Measurements from ENCODE around the gene ICAM1.

The ICAM1 gene

GRCh38 chr19:10243606-10244005 is 27.3 kb upstream of the ICAM1 start:
- DNase-seq = no peak

DNA sequence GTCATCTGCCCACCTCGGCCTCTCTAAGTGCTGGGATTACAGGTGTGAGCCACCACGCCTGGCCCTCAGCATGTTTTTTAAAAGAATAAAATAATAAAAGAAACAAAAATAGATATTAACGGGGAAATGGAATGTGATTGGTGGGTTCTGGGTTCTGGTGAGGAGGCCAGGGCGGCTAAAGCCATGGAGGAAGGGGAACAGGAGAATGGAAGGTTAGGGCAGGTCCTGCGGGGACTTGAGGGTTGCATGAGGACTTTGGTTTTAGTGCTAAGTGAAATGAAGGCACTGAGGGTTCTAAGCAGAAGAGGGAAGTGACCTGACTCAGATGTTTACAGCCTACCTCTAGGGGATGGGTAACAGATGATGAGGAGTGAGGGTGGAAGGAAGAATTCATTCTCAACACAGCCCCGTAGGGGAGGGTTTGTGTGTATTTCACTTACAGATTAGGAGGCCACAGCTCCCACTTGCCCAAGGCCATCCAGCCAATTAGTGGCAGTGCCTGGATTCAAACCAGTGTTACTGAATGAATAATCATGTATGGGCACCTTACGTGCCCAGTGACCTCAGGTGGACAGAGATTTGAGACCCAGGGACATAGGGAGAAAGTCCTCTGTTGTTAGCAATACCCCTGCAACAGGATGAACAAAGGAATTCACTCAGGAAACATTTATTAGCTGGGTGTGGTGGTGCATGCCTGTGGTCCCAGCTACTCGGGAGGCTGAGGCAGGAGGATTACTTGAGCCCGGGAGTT is 25.6 kb upstream of the ICAM1 start:
- DNase-seq = no peak

GRCh38 chr19:10246511-10246910 is 24.4 kb upstream of the ICAM1 start:
- DNase-seq = no peak

GRCh38 chr19:10251792-10252694 is 18.9 kb upstream of the ICAM1 start, which contains the start of gene MRPL4:
Gene MRPL4, plus strand, starts transcription at chr19:10252214. Its CDS starts 40 bp downstream, at chr19:10252254.
- DNase-seq = peak; percentile 96

- DNase-seq = no peak
These were observed 18.2 kb upstream of the ICAM1 start for GRCh38 chr19:10252707-10253106.

DNA sequence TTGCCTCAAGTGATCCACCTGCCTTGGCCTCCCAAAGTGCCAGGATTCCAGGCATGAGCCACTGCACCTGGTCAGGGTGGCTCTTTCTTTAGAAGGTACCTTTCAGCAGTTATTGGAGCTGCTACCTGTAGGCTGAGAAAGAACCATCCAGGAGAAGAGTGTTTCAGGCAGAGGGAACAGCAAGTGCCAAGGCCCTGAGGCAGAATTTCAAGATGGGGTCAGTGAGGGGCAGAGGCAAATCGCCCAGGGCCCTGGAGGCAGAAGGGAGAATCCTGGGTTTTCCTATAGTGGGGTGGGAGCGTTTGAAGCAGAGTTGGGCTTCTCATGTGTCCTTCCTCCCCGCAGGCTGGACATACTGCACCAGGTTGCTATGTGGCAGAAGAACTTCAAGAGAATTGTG is 16.7 kb upstream of the ICAM1 start:
- no peak for DNase-seq

GRCh38 chr19:10255358-10255757 is 15.6 kb upstream of the ICAM1 start:
- DNase-seq = no peak

- DNase-seq = no peak
These were observed 14.4 kb upstream of the ICAM1 start for GRCh38 chr19:10256551-10256950.

DNA sequence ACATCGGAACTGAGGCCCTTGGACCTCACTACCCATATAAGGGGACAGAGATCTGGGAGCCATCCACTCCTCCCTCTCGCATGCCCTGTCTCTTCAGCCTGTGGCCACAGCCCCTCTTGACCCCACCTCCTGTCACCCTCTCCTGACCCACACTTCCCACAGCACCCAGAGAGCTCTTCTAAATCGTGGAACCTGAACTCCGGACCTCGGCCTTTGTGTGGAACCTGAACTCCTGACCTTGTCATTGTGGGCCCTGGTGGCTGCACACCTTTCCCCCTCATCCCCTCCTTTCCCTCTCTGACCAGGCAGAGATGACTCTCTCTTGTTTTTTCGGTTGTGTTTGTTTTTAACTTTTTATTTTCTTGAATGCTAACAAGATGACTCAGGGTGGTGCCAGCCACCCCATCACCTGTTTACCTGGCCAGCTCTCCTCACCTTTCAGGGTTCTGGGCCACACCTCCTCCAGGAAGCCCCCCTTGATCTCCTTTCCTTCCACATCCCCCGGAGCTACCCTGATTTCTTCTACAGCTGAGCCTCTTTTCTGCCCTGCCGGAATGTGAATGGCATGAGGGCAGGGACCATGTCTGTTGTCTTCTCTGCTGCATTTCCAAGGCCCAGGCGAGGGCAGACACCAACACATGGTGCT is 13.8 kb upstream of the ICAM1 start:
- no peak for DNase-seq

DNA sequence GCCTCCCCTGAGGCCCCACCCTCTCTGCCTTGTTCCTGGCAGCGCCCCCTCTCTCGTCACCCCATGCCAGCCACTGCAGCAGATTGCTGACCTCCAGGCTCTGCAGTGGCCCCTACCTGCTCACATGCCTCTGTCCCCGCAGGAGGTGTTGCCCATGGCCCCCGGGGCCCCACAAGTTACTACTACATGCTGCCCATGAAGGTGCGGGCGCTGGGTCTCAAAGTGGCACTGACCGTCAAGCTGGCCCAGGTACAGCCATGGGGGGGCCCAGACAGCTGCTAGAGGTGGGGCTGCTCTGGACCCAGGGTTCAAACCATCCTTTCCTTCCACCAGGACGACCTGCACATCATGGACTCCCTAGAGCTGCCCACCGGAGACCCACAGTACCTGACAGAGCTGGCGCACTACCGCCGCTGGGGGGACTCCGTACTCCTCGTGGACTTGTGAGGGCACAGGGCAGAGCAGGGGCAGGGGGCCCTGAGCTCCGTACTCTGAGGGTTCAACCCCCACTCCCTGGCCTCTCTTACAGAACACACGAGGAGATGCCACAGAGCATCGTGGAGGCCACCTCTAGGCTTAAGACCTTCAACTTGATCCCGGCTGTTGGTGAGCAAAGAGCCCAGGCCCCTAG is 12.7 kb upstream of the ICAM1 start:
- DNase-seq = no peak

DNA sequence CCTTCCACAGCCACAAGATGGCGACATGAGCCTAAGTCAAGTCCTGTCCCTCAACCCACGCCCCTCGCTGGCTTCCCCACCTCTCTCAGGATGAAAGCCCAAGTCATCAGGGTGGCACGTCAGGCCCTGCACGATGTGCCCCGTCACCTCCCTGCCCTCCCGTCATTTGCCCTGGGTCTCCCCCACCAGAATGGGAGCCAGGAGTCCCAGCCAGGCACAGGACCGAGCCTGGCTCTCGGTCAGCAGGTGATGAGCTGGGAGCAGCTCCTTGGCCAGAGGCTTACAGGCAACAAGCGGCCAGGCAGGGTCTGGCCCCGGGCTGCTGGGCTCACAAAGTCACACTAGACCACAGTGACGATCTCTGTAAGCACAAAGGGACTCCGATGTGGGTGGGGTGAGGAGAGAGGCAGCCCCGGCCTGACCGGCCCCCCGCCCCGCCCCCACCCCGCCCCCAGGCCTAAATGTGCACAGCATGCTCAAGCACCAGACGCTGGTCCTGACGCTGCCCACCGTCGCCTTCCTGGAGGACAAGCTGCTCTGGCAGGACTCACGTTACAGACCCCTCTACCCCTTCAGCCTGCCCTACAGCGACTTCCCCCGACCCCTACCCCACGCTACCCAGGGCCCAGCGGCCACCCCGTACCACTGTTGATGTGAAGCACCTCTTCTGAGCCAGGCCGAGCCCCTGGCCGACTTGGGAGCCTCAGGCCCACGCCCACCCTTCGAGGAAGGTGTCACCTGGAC is 11.6 kb upstream of the ICAM1 start:
- peak; percentile 78 for DNase-seq

- no peak for DNase-seq
These were observed 10.8 kb upstream of the ICAM1 start for GRCh38 chr19:10260141-10260584.

GRCh38 chr19:10262771-10263170 is 8.1 kb upstream of the ICAM1 start:
- no peak for DNase-seq

- DNase-seq = no peak
These were observed 4.2 kb upstream of the ICAM1 start for GRCh38 chr19:10266706-10267105.

DNA sequence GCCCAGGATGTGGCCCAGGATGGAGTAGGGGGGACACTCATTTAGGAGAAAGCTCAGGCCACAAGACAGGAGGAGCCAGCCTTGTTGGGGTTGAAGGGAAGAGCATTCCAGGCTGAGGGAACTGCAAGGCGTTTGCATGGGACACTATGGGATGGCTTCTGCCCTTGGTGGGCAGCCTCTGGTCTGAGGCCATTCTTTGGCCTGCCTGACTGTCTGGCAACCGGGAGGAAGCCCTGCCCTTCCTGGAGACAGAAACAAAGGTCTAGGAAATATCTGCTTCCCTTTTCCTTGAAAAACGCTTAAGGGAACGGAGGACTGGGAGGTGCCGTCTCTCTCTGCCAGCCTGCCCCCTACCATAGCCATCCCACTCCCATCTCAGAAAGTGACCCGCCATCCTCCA is 2.8 kb upstream of the ICAM1 start:
- DNase-seq = no peak

DNA sequence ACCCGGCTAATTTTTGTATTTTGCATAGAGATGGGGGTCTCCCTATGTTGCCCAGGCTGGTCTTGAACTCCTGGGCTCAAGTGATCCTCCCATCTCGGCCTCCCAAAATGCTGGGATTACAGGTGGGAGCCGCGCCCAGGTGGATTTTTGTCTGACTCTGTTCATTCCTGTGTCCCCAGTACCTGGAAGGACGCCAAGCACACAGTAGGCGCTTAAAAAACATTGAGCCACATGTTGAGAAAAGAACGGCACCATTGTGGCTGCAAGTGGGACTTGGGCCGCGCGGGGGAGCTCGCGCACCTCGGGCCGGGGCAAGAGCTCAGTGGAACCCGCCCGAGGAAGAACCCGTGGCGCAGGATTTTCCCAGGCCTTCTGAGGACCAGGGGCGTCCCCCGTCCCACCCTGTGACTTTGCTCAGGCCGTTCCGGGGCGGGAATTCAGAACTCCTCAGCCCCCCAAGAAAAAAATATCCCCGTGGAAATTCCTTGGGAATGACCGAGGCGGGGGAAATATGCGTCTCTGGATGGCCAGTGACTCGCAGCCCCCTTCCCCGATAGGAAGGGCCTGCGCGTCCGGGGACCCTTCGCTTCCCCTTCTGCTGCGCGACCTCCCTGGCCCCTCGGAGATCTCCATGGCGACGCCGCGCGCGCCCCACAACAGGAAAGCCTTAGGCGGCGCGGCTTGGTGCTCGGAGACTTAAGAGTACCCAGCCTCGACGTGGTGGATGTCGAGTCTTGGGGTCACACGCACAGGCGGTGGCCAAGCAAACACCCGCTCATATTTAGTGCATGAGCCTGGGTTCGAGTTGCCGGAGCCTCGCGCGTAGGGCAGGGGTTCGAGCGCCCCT is 1.4 kb upstream of the ICAM1 start:
- peak; percentile 37 for DNase-seq

DNA sequence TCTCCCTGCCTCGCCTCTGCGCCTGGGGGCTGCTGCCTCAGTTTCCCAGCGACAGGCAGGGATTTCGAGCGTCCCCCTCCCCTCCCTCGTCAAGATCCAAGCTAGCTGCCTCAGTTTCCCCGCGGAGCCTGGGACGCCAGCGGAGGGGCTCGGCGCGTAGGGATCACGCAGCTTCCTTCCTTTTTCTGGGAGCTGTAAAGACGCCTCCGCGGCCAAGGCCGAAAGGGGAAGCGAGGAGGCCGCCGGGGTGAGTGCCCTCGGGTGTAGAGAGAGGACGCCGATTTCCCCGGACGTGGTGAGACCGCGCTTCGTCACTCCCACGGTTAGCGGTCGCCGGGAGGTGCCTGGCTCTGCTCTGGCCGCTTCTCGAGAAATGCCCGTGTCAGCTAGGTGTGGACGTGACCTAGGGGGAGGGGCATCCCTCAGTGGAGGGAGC is 722 bp upstream of the ICAM1 start:
- no peak for DNase-seq

DNA sequence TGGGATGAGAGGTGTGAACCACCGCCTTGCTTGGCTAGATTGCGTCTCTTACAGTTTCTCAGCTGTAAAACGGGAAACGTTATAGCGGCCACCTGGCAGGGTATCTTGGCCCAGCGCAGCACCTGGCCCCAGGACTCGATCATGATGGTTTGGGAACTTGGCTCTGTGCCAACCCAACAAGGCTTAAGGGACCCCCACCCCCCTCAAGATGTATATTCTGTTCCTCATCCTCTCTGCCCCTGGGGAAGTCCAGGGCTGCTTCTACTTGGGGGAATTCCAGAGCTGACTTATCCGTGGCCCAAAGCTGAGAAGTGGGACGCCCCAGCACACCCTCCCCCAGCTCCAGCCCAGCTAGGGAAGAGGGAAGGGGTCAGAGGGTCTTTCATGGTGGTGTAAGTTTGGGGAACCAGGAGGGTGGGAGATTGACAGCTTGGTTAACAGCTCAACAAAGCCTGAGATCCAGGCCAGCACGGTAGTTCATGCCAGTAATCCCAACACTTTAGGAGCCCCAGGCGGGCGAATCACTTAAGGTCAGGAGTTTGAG is 695 bp downstream of the ICAM1 start:
- no peak for DNase-seq

GRCh38 chr19:10274589-10274988 is 3.7 kb downstream of the ICAM1 start:
- no peak for DNase-seq

- DNase-seq = no peak
These were observed 7.1 kb downstream of the ICAM1 start for GRCh38 chr19:10277795-10278589.

All from NCI-H1694 (cell line).